H9 (cell line): ENCODE data around the gene BICRAL. TPM values are rescaled to one million over a fixed set of nuclear protein-coding genes. Genes with fewer than 3 reads are reported as not detected.

Experiments used
- DNase-seq: peaks from one replicate; pipeline ENCODE4 v3.0.0-alpha.2; 2017
- H2AFZ ChIP-seq: one replicate; pipeline ENCODE4 v1.6.1; 2013; ENCODE audit warnings: mild to moderate bottlenecking, low read length, control low read depth, moderate library complexity
- H2AK5ac ChIP-seq: 2 replicates; pipeline ENCODE4 v1.6.1; 2013; ENCODE audit warnings: low read length, control low read depth, mixed read lengths; ENCODE audit not compliant: insufficient read length
- H2BK120ac ChIP-seq: one replicate; pipeline ENCODE4 v1.6.1; 2013; ENCODE audit warnings: low read depth, mild to moderate bottlenecking, low read length, control low read depth, inconsistent platforms; ENCODE audit not compliant: poor library complexity, severe bottlenecking
- H2BK12ac ChIP-seq: 2 replicates; pipeline ENCODE4 v1.6.1; 2013; ENCODE audit warnings: low read length, control low read depth, mixed read lengths, low read depth; ENCODE audit not compliant: insufficient read length
- H2BK15ac ChIP-seq: 2 replicates; pipeline ENCODE4 v1.6.1; 2013; ENCODE audit warnings: low read depth, low read length, control low read depth
- H2BK20ac ChIP-seq: one replicate; pipeline ENCODE4 v1.6.1; 2013; ENCODE audit warnings: low read depth, mild to moderate bottlenecking, low read length, control low read depth, inconsistent platforms; ENCODE audit not compliant: poor library complexity, severe bottlenecking
- H2BK5ac ChIP-seq: 2 replicates; pipeline ENCODE4 v1.6.1; 2013; ENCODE audit warnings: low read length, control low read depth, mixed read lengths; ENCODE audit not compliant: insufficient read length
- H3K14ac ChIP-seq: 2 replicates; pipeline ENCODE4 v1.6.1; 2013; ENCODE audit warnings: low read length, control low read depth; ENCODE audit not compliant: insufficient read depth
- H3K18ac ChIP-seq: 2 replicates; pipeline ENCODE4 v1.6.1; 2013; ENCODE audit warnings: low read depth, mild to moderate bottlenecking, mixed read lengths, low read length, control low read depth; ENCODE audit not compliant: insufficient read length
- H3K23ac ChIP-seq: 2 replicates; pipeline ENCODE4 v1.6.1; 2013; ENCODE audit warnings: low read length, control low read depth, mixed read lengths, low read depth; ENCODE audit not compliant: insufficient read length
- H3K23me2 ChIP-seq: 2 replicates; pipeline ENCODE4 v1.6.1; 2013; ENCODE audit warnings: low read depth, mild to moderate bottlenecking, mixed read lengths, low read length, control low read depth; ENCODE audit not compliant: insufficient read length, poor library complexity, severe bottlenecking
- H3K27ac ChIP-seq: 2 replicates; pipeline ENCODE4 v1.5.1; 2013; ENCODE audit warnings: low read length, control low read depth, mixed read lengths, low read depth; ENCODE audit not compliant: insufficient read length
- H3K27me3 ChIP-seq: 2 replicates; pipeline ENCODE4 v1.6.1; 2013; ENCODE audit warnings: low read length, control low read depth, inconsistent platforms; ENCODE audit not compliant: insufficient read depth
- H3K4ac ChIP-seq: 2 replicates; pipeline ENCODE4 v1.6.1; 2013; ENCODE audit warnings: low read depth, mild to moderate bottlenecking, control low read depth, inconsistent platforms, low read length, moderate library complexity
- H3K4me1 ChIP-seq: 2 replicates; pipeline ENCODE4 v1.6.1; 2013; ENCODE audit warnings: low read length, control low read depth, inconsistent platforms; ENCODE audit not compliant: insufficient read depth
- H3K4me2 ChIP-seq: 2 replicates; pipeline ENCODE4 v1.6.1; 2013; ENCODE audit warnings: low read length, control low read depth, mixed read lengths; ENCODE audit not compliant: insufficient read length, insufficient read depth
- H3K56ac ChIP-seq: 2 replicates; pipeline ENCODE4 v1.6.1; 2013; ENCODE audit warnings: low read depth, mild to moderate bottlenecking, mixed read lengths, low read length, control low read depth; ENCODE audit not compliant: insufficient read length
- H3K79me1 ChIP-seq: 2 replicates; pipeline ENCODE4 v1.6.1; 2013; ENCODE audit warnings: low read depth, mild to moderate bottlenecking, moderate library complexity, low read length, control low read depth, inconsistent platforms; ENCODE audit not compliant: insufficient read depth, poor library complexity, severe bottlenecking
- H3K79me2 ChIP-seq: 2 replicates; pipeline ENCODE4 v1.6.1; 2013; ENCODE audit warnings: low read length, control low read depth, inconsistent platforms; ENCODE audit not compliant: insufficient read depth
- H3K9ac ChIP-seq: 2 replicates; pipeline ENCODE4 v1.6.1; 2013; ENCODE audit warnings: low read length, control low read depth, mixed read lengths; ENCODE audit not compliant: insufficient read length; ENCODE audit errors: extremely low read depth
- H3K9me3 ChIP-seq: one replicate; pipeline ENCODE4 v1.6.1; 2013; ENCODE audit warnings: low read depth, low read length, inconsistent platforms; ENCODE audit not compliant: control insufficient read depth
- H3T11ph ChIP-seq: one replicate; pipeline ENCODE4 v1.6.1; 2013; ENCODE audit warnings: mild to moderate bottlenecking, low read length, control low read depth, inconsistent platforms
- H4K20me1 ChIP-seq: one replicate; pipeline ENCODE4 v1.6.1; 2013; ENCODE audit not compliant: control insufficient read depth, insufficient read length, insufficient read depth
- H4K5ac ChIP-seq: 2 replicates; pipeline ENCODE4 v1.6.1; 2013; ENCODE audit warnings: low read depth, mild to moderate bottlenecking, mixed read lengths, low read length, control low read depth; ENCODE audit not compliant: insufficient read length
- H4K8ac ChIP-seq: replicated peaks from 2 replicates; pipeline ENCODE4 v1.6.1; 2013; ENCODE audit warnings: low read length, control low read depth, mixed read lengths, low read depth; ENCODE audit not compliant: insufficient read length
- H4K91ac ChIP-seq: 2 replicates; pipeline ENCODE4 v1.6.1; 2013; ENCODE audit warnings: low read depth, mild to moderate bottlenecking, moderate library complexity, mixed read lengths, low read length, control low read depth; ENCODE audit not compliant: insufficient read length
- H3K27ac Mint-ChIP-seq, 3 experiments: 2 replicates in 2 of 3; 3 replicates in 1 of 3; pipeline ENCODE4 v1.8.0; 2020 to 2021; ENCODE audit warnings: mixed read lengths in 3 of 3, mild to moderate bottlenecking in 1 of 3, moderate library complexity in 1 of 3
- H3K27me3 Mint-ChIP-seq: 2 replicates; pipeline ENCODE4 v1.8.0; 2021; ENCODE audit warnings: low read depth, mild to moderate bottlenecking, moderate library complexity, mixed read lengths
- H3K36me3 Mint-ChIP-seq, 3 experiments: 2 replicates in 2 of 3; 3 replicates in 1 of 3; pipeline ENCODE4 v1.8.0; 2020 to 2021; ENCODE audit warnings: low read depth in 3 of 3, mixed read lengths in 3 of 3; ENCODE audit not compliant: insufficient read depth in 1 of 3
- H3K4me1 Mint-ChIP-seq, 2 experiments: 2 replicates each; pipeline ENCODE4 v1.8.0; 2020; ENCODE audit warnings: mixed read lengths in 2 of 2
- H3K4me3 Mint-ChIP-seq, 2 experiments: 2 replicates in 1 of 2; 3 replicates in 1 of 2; pipeline ENCODE4 v1.8.0; 2020 to 2021; ENCODE audit warnings: mild to moderate bottlenecking in 2 of 2, mixed read lengths in 2 of 2, moderate library complexity in 1 of 2
- H3K9me3 Mint-ChIP-seq, 2 experiments: 2 replicates in 1 of 2; 3 replicates in 1 of 2; pipeline ENCODE4 v1.8.0; 2020; ENCODE audit warnings: mild to moderate bottlenecking in 2 of 2, mixed read lengths in 2 of 2, moderate library complexity in 1 of 2
- WGBS: extraction: QIAGEN DNeasy Blood & Tissue Kit; methylation state at CpG from one replicate; pipeline ENCODE4 v1.1.7; 2013; ENCODE audit warnings: missing lambda C conversion rate, low lambda C conversion rate, mixed read lengths; ENCODE audit not compliant: insufficient read length; ENCODE audit errors: extremely low coverage; 5-methylcytosine and 5-hydroxymethylcytosine counted together
- total RNA-seq: library from RNA; stranded (reverse); gene quantifications from 2 replicates; pipeline ENCODE4 v1.2.1, GENCODE V29; 2021
- TF ChIP-seq, protein P1 (sequence below): fragments of 200-600 bp; sonication (generic); conservative IDR thresholded peaks from 3 replicates; pipeline ENCODE4 v1.8.0; 2021; ENCODE audit warnings: antibody characterized with exemption, mild to moderate bottlenecking

Gene BICRAL
- total RNA-seq, 1 experiment from 2014 or later: 9.8 TPM

DNA sequence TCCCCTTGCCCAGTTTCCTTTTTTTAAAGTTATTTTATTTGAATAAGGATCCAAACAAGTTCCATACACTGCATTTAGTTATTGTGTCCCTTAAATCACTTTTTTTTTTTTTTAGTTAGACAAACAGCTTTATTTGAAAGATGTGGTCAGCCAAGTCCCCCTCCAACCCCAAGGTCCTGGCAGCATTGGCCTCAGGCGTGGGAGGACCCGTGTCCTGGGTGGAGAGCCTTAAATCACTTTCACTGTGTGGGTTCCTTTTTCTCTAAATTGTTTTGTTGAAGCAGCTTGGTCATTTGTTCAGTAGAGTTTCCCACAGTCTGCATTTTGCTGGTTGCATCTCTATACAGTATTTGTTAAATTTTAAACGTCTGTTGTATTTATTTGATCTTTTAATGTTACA is 30.8 kb upstream of the BICRAL start:
- Histone ChIP-seq H3K27me3 (no peaks in the 10 kb centered on the region), H2BK15ac (no peak overlapping the region), H3K23ac (no peak overlapping the region)

More for the DNA sequence above, 30.8 kb upstream of the BICRAL start:
- Histone ChIP-seq H4K5ac (no peak overlapping the region), H3K9me3 (no peaks in the 10 kb centered on the region), H2AFZ (no peak overlapping the region), H3K4me1 (no peaks in the 10 kb centered on the region), H3T11ph (no peak overlapping the region), H2BK5ac (no peak overlapping the region), H2BK12ac (no peak overlapping the region), H2BK120ac (no peak overlapping the region), H3K18ac (no peak overlapping the region), H3K4ac (no peak overlapping the region), H4K8ac (no peak overlapping the region), H2BK20ac (no peak overlapping the region), H3K79me1 (no peaks in the 10 kb centered on the region), H3K9ac (no peak overlapping the region), H3K56ac (no peak overlapping the region), H4K20me1 (no peaks in the 10 kb centered on the region), H3K23me2 (peaks cover 12% of the 10 kb centered on the region), H3K79me2 (no peaks in the 10 kb centered on the region), H3K14ac (no peak overlapping the region), H2AK5ac (no peak overlapping the region), H3K4me2 (no peak overlapping the region), H4K91ac (no peak overlapping the region), H3K27ac (no peak overlapping the region)
- Mint-ChIP-seq H3K4me1 (peaks cover 22 to 34% of the 10 kb centered on the region in 2 experiments), H3K27me3 (0 out of 2 replicates have a peak, but pooled peaks cover 2% of the 10 kb centered on the region), H3K36me3 (peaks cover 3 to 5% (median 4%) of the 10 kb centered on the region in 3 experiments; a peak in 5 of 7 replicates), H3K27ac (peak overlapping the region in 1 of 3 experiments; percentile 65; a peak in 1 of 7 replicates), H3K4me3 (no peak overlapping the region), H3K9me3 (no peaks in the 10 kb centered on the region)
- no CpG with 5 or more reads among the region's 3 CpGs for WGBS
- TF ChIP-seq, protein P1, sequence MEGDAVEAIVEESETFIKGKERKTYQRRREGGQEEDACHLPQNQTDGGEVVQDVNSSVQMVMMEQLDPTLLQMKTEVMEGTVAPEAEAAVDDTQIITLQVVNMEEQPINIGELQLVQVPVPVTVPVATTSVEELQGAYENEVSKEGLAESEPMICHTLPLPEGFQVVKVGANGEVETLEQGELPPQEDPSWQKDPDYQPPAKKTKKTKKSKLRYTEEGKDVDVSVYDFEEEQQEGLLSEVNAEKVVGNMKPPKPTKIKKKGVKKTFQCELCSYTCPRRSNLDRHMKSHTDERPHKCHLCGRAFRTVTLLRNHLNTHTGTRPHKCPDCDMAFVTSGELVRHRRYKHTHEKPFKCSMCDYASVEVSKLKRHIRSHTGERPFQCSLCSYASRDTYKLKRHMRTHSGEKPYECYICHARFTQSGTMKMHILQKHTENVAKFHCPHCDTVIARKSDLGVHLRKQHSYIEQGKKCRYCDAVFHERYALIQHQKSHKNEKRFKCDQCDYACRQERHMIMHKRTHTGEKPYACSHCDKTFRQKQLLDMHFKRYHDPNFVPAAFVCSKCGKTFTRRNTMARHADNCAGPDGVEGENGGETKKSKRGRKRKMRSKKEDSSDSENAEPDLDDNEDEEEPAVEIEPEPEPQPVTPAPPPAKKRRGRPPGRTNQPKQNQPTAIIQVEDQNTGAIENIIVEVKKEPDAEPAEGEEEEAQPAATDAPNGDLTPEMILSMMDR: no peak
- no peak for DNase-seq
